GM23338 (cell line): Measurements from ENCODE around the gene NTN1. TPM values are rescaled to one million over a fixed set of nuclear protein-coding genes. Genes with fewer than 3 reads are reported as not detected.

Source experiments
- ATAC-seq: fragments of 200-7000 bp; cut with Tn5 transposase; 3 replicates; pipeline ENCODE4 v1.9.1; 2020
- DNase-seq: peaks from one replicate; pipeline ENCODE4 v3.0.0-alpha.2; 2015; ENCODE audit warnings: low spot score
- H2AFZ ChIP-seq: fragments of 200-600 bp; sonication (generic); 2 replicates; pipeline ENCODE4 v1.8.0; 2016; ENCODE audit warnings: antibody characterized with exemption, mild to moderate bottlenecking, moderate library complexity
- H3F3A ChIP-seq: fragments of 200-600 bp; sonication (generic); replicated peaks from 2 replicates; pipeline ENCODE4 v1.8.0; 2017; ENCODE audit warnings: antibody characterized with exemption, mixed run types, low read depth
- H3K27ac ChIP-seq: fragments of 200-600 bp; sonication (generic); 2 replicates; pipeline ENCODE4 v1.6.1; 2016; ENCODE audit warnings: low read depth
- H3K27me3 ChIP-seq: fragments of 200-600 bp; sonication (generic); 2 replicates; pipeline ENCODE4 v1.8.0; 2016; ENCODE audit warnings: mild to moderate bottlenecking, mixed run types, moderate library complexity; ENCODE audit not compliant: insufficient read depth
- H3K36me3 ChIP-seq: fragments of 200-600 bp; sonication (generic); 2 replicates; pipeline ENCODE4 v1.8.0; 2016; ENCODE audit warnings: mild to moderate bottlenecking; ENCODE audit not compliant: insufficient read depth
- H3K4me1 ChIP-seq: fragments of 200-600 bp; sonication (generic); 2 replicates; pipeline ENCODE4 v1.8.0; 2016; ENCODE audit warnings: mild to moderate bottlenecking, moderate library complexity; ENCODE audit not compliant: insufficient read depth
- H3K4me2 ChIP-seq: fragments of 200-600 bp; sonication (generic); 2 replicates; pipeline ENCODE4 v1.7.1; 2017; ENCODE audit warnings: mixed run types
- H3K4me3 ChIP-seq: fragments of 200-600 bp; sonication (generic); 2 replicates; pipeline ENCODE4 v1.6.1; 2016; ENCODE audit warnings: mixed run types
- H3K79me2 ChIP-seq: fragments of 200-600 bp; sonication (generic); replicated peaks from 2 replicates; pipeline ENCODE4 v1.8.0; 2017; ENCODE audit warnings: mild to moderate bottlenecking; ENCODE audit not compliant: insufficient read depth
- H3K9me2 ChIP-seq: fragments of 200-600 bp; sonication (generic); 2 replicates; pipeline ENCODE4 v1.8.0; 2017; ENCODE audit not compliant: insufficient read depth
- H4K20me1 ChIP-seq: fragments of 200-600 bp; sonication (generic); replicated peaks from 2 replicates; pipeline ENCODE4 v1.8.0; 2017; ENCODE audit warnings: mild to moderate bottlenecking; ENCODE audit not compliant: insufficient read depth
- H3K27ac Mint-ChIP-seq: 2 replicates; pipeline ENCODE4 v1.8.0; 2020; ENCODE audit warnings: inconsistent platforms, mild to moderate bottlenecking, moderate library complexity, mixed read lengths
- H3K27me3 Mint-ChIP-seq: 3 replicates; pipeline ENCODE4 v1.8.0; 2022; ENCODE audit warnings: low read depth, mild to moderate bottlenecking, moderate library complexity, mixed read lengths, inconsistent platforms; ENCODE audit not compliant: insufficient read depth, poor library complexity
- H3K36me3 Mint-ChIP-seq: 3 replicates; pipeline ENCODE4 v1.8.0; 2021; ENCODE audit warnings: low read depth, mild to moderate bottlenecking, inconsistent platforms, moderate library complexity, mixed read lengths
- H3K4me1 Mint-ChIP-seq: 3 replicates; pipeline ENCODE4 v1.8.0; 2020; ENCODE audit warnings: mild to moderate bottlenecking, inconsistent platforms, mixed read lengths
- H3K4me3 Mint-ChIP-seq: 3 replicates; pipeline ENCODE4 v1.8.0; 2021; ENCODE audit warnings: moderate library complexity, mild to moderate bottlenecking, inconsistent platforms, mixed read lengths
- H3K9me3 Mint-ChIP-seq: 3 replicates; pipeline ENCODE4 v1.8.0; 2020; ENCODE audit warnings: moderate library complexity, mild to moderate bottlenecking, inconsistent platforms, mixed read lengths
- CREB1 ChIP-seq: fragments of 250-450 bp; sonication (Bioruptor Pico); IDR thresholded peaks from 2 replicates; pipeline ENCODE4 v1.5.0; 2020; ENCODE audit warnings: low read depth, mild to moderate bottlenecking, moderate library complexity
- CTCF ChIP-seq, 2 experiments: fragments of 200-600 bp in 1 of 2; sonication (generic) in 1 of 2; conservative IDR thresholded peaks; 2 replicates each; pipeline versions ENCODE4 v1.5.1 to v1.6.1; 2016 to 2017; ENCODE audit warnings: antibody characterized with exemption in 2 of 2, low read depth in 2 of 2, mild to moderate bottlenecking in 2 of 2, moderate library complexity in 1 of 2
- EZH2 ChIP-seq: fragments of 200-600 bp; sonication (generic); IDR thresholded peaks from one replicate; pipeline ENCODE4 v1.8.0; 2017; ENCODE audit warnings: antibody characterized with exemption, mild to moderate bottlenecking, low read depth; ENCODE audit not compliant: unreplicated experiment
- EZH2phosphoT487 ChIP-seq: fragments of 200-600 bp; sonication (generic); IDR thresholded peaks from one replicate; pipeline ENCODE4 v1.8.1; 2018; ENCODE audit warnings: antibody characterized with exemption; ENCODE audit not compliant: unreplicated experiment
- JUNB ChIP-seq: IDR thresholded peaks from one replicate; pipeline ENCODE4 v1.6.1; 2016; ENCODE audit warnings: antibody characterized with exemption; ENCODE audit not compliant: unreplicated experiment
- NANOG ChIP-seq: IDR thresholded peaks from 2 replicates; pipeline ENCODE4 v1.6.1; 2016; ENCODE audit warnings: antibody characterized with exemption, borderline replicate concordance
- POLR2AphosphoS5 ChIP-seq: IDR thresholded peaks from 2 replicates; pipeline ENCODE4 v1.6.1; 2016; ENCODE audit warnings: antibody characterized with exemption, low read depth
- STAT1 ChIP-seq: IDR thresholded peaks from one replicate; pipeline ENCODE4 v1.6.1; 2016; ENCODE audit warnings: antibody characterized with exemption; ENCODE audit not compliant: unreplicated experiment
- ZNF114 ChIP-seq: fragments of 250-450 bp; sonication (Bioruptor Pico); IDR thresholded peaks from 2 replicates; pipeline ENCODE4 v1.5.0; 2020; ENCODE audit warnings: mild to moderate bottlenecking, moderate library complexity
- ZNF331 ChIP-seq: fragments of 250-450 bp; sonication (Bioruptor Pico); IDR thresholded peaks from 2 replicates; pipeline ENCODE4 v1.5.0; 2020; ENCODE audit warnings: low read depth, mild to moderate bottlenecking, moderate library complexity
- ZNF462 ChIP-seq: fragments of 250-450 bp; sonication (Bioruptor Pico); IDR thresholded peaks from 2 replicates; pipeline ENCODE4 v1.5.0; 2020; ENCODE audit warnings: mild to moderate bottlenecking, moderate library complexity
- polyA plus RNA-seq: library from polyadenylated mRNA; unstranded; fragments of >200 nt; fragmentation: Nextera tagmentation; extraction: Ambion mirVana; gene quantifications from 2 replicates; pipeline ENCODE4 v1.2.1, GENCODE V29; 2016
- total RNA-seq: library from RNA; depleted of rRNA; stranded (reverse); fragments of >200 nt; shearing (Covaris generic); gene quantifications from 2 replicates; pipeline ENCODE4 v1.2.3, GENCODE V29; 2014
- TF ChIP-seq, protein P1 (sequence below): IDR thresholded peaks from 2 replicates; pipeline ENCODE4 v1.6.1; 2016; ENCODE audit warnings: antibody characterized with exemption
- TF ChIP-seq, protein P2 (sequence below): IDR thresholded peaks from one replicate; pipeline ENCODE4 v1.6.1; 2018; ENCODE audit warnings: antibody characterized with exemption; ENCODE audit not compliant: unreplicated experiment

Gene NTN1
- total and polyA plus RNA-seq, 2 experiments from 2014 or later, result 0.57 to 2.6 TPM

- no peaks in the 10 kb centered on the region for H4K20me1 ChIP-seq
- H3K4me3 ChIP-seq, result no peak overlapping the region
- Mint-ChIP-seq H3K36me3 (peaks cover 4% of the 10 kb centered on the region; the same call in 2 of the 3 replicates), H3K27me3 (peaks cover 47% of the 10 kb centered on the region), H3K4me1 (peaks cover 48% of the 10 kb centered on the region), H3K27ac (no peak overlapping the region), H3K4me3 (no peak overlapping the region), H3K9me3 (no peaks in the 10 kb centered on the region; the same call in 1 of the 3 replicates)
- no peak overlapping the region for H3K27ac ChIP-seq
- DNase-seq (no peak), ATAC-seq (no peak)
- 0 out of 2 replicates have a peak, but pooled peaks cover 11% of the 10 kb centered on the region for H3K9me2 ChIP-seq
- no peaks in the 10 kb centered on the region for H3K36me3 ChIP-seq
- H3K79me2 ChIP-seq, result no peaks in the 10 kb centered on the region
- peaks cover 8% of the 10 kb centered on the region; the same call in 1 of the 2 replicates for H3F3A ChIP-seq
- peaks cover 44% of the 10 kb centered on the region for H3K27me3 ChIP-seq
- no peak overlapping the region for H2AFZ ChIP-seq
- TF ChIP-seq STAT1, result no peak
- no peak for TF ChIP-seq CTCF (conservative IDR thresholded peaks at IDR 0.05; ENCODE audit: low read depth in 2 of 2)
- no peak for TF ChIP-seq EZH2
- TF ChIP-seq, protein P1, sequence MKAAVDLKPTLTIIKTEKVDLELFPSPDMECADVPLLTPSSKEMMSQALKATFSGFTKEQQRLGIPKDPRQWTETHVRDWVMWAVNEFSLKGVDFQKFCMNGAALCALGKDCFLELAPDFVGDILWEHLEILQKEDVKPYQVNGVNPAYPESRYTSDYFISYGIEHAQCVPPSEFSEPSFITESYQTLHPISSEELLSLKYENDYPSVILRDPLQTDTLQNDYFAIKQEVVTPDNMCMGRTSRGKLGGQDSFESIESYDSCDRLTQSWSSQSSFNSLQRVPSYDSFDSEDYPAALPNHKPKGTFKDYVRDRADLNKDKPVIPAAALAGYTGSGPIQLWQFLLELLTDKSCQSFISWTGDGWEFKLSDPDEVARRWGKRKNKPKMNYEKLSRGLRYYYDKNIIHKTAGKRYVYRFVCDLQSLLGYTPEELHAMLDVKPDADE, result no peak
- no peak for TF ChIP-seq POLR2AphosphoS5
- TF ChIP-seq EZH2phosphoT487, result no peak
- no peak for TF ChIP-seq NANOG
- TF ChIP-seq JUNB, result no peak
- TF ChIP-seq ZNF462 (CRISPR knock-in tag), result no peak
- no peak for TF ChIP-seq ZNF114 (CRISPR knock-in tag)
- TF ChIP-seq ZNF331 (CRISPR knock-in tag), result no peak
- TF ChIP-seq, protein P2, sequence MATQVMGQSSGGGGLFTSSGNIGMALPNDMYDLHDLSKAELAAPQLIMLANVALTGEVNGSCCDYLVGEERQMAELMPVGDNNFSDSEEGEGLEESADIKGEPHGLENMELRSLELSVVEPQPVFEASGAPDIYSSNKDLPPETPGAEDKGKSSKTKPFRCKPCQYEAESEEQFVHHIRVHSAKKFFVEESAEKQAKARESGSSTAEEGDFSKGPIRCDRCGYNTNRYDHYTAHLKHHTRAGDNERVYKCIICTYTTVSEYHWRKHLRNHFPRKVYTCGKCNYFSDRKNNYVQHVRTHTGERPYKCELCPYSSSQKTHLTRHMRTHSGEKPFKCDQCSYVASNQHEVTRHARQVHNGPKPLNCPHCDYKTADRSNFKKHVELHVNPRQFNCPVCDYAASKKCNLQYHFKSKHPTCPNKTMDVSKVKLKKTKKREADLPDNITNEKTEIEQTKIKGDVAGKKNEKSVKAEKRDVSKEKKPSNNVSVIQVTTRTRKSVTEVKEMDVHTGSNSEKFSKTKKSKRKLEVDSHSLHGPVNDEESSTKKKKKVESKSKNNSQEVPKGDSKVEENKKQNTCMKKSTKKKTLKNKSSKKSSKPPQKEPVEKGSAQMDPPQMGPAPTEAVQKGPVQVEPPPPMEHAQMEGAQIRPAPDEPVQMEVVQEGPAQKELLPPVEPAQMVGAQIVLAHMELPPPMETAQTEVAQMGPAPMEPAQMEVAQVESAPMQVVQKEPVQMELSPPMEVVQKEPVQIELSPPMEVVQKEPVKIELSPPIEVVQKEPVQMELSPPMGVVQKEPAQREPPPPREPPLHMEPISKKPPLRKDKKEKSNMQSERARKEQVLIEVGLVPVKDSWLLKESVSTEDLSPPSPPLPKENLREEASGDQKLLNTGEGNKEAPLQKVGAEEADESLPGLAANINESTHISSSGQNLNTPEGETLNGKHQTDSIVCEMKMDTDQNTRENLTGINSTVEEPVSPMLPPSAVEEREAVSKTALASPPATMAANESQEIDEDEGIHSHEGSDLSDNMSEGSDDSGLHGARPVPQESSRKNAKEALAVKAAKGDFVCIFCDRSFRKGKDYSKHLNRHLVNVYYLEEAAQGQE, result no peak
- TF ChIP-seq CREB1 (CRISPR knock-in tag), result no peak
- no peak overlapping the region for H3K4me2 ChIP-seq
- peaks cover 24% of the 10 kb centered on the region for H3K4me1 ChIP-seq
Measured at GRCh38 chr17:9057310-9057709, 36.0 kb downstream of the NTN1 start.
